HepG2 (cell line): Measurements from ENCODE around the gene SFMBT1. TPM values are rescaled to one million over a fixed set of nuclear protein-coding genes. Genes with fewer than 3 reads are reported as not detected.

Experiments
- ATAC-seq: fragments of 200-7000 bp; cut with Tn5 transposase; 3 replicates; pipeline ENCODE4 v1.9.1; 2020; ENCODE audit warnings: mild to moderate bottlenecking, moderate library complexity
- BruUV-seq: library from RNA; stranded (reverse); fragments of 400-500 nt; replicated peaks from 2 replicates; lab custom pipeline; 2021; lab: Mats Ljungman, UMichigan
- CTCF ChIA-PET: fragments of 300-600 bp; formaldehyde crosslinking; extraction: SDS; loops from one replicate; lab custom pipeline; 2021; ENCODE audit warnings: low total read pairs, inconsistent platforms, low intra/inter-chr PET ratio; lab: Yijun Ruan, JAX
- POLR2A ChIA-PET: fragments of 350-600 bp; sonication (Branson Sonifier 250); formaldehyde crosslinking; loops from one replicate; lab custom pipeline; 2020; ENCODE audit warnings: antibody characterized with exemption, inconsistent platforms; lab: Yijun Ruan, JAX
- DNase-seq: peaks from one replicate; pipeline ENCODE4 v3.0.0-alpha.2; 2015; ENCODE audit warnings: low spot score
- FAIRE-seq: peaks from 3 replicates; lab custom pipeline; 2011; peaks lifted over from hg19 to GRCh38; lab: Jason Lieb, UNC
- H2AFZ ChIP-seq: one replicate; pipeline ENCODE4 v1.6.1; 2011; ENCODE audit warnings: low read length, inconsistent platforms
- H3K27ac ChIP-seq: fragments of 300-600 bp; 3 replicates; pipeline ENCODE4 v1.8.0; 2011; ENCODE audit warnings: mixed run types, mild to moderate bottlenecking, mixed read lengths, low read length, inconsistent platforms; ENCODE audit not compliant: insufficient read depth; ENCODE audit errors: extremely low read length
- H3K27me3 ChIP-seq, 2 experiments: fragments of 200-600 bp in 1 of 2; 2 replicates in 1 of 2; 3 replicates in 1 of 2; pipeline versions ENCODE4 v1.6.0 to v1.8.0; 2011; ENCODE audit warnings: low read length in 2 of 2, mild to moderate bottlenecking in 2 of 2, moderate library complexity in 2 of 2, inconsistent platforms in 1 of 2; ENCODE audit not compliant: insufficient read depth in 2 of 2, control insufficient read depth in 1 of 2
- H3K36me3 ChIP-seq, 2 experiments: fragments of 200-600 bp in 1 of 2; replicated peaks in 1 of 2; 2 replicates in 1 of 2; 3 replicates in 1 of 2; pipeline versions ENCODE4 v1.5.1 to v1.8.0; 2011; ENCODE audit warnings: low read length in 2 of 2, inconsistent platforms in 1 of 2; ENCODE audit not compliant: insufficient read depth in 2 of 2, control insufficient read depth in 1 of 2
- H3K4me1 ChIP-seq: 2 replicates; pipeline ENCODE4 v1.5.1; 2012; ENCODE audit warnings: low read length, inconsistent platforms; ENCODE audit not compliant: insufficient read depth
- H3K4me2 ChIP-seq: 2 replicates; pipeline ENCODE4 v1.6.0; 2011; ENCODE audit warnings: low read depth, low read length, inconsistent platforms
- H3K4me3 ChIP-seq, 3 experiments: fragments of 200-600 bp in 1 of 3; sonication (generic), shearing (Covaris generic) in 1 of 3; replicated peaks in 1 of 3; 2 replicates each; pipeline ENCODE4 v1.5.1; 2011 to 2016; ENCODE audit warnings: low read length in 3 of 3, inconsistent platforms in 2 of 3, low read depth in 2 of 3, mild to moderate bottlenecking in 2 of 3, control low read depth in 1 of 3, mixed read lengths in 1 of 3; ENCODE audit not compliant: insufficient read depth in 1 of 3
- H3K79me2 ChIP-seq: one replicate; pipeline ENCODE4 v1.6.1; 2011; ENCODE audit warnings: low read length, inconsistent platforms; ENCODE audit not compliant: insufficient read depth
- H3K9ac ChIP-seq: 2 replicates; pipeline ENCODE4 v1.6.0; 2011; ENCODE audit warnings: mild to moderate bottlenecking, low read depth, low read length, inconsistent platforms; ENCODE audit not compliant: insufficient read depth
- H3K9me3 ChIP-seq: 2 replicates; pipeline ENCODE4 v1.5.1; 2012; ENCODE audit warnings: mild to moderate bottlenecking, low read length
- H4K20me1 ChIP-seq: 2 replicates; pipeline ENCODE4 v1.6.0; 2011; ENCODE audit warnings: inconsistent platforms, mild to moderate bottlenecking, low read length, moderate library complexity; ENCODE audit not compliant: insufficient read depth
- GLI4 ChIP-seq: sonication (generic); formaldehyde crosslinking; IDR thresholded peaks from 2 replicates; pipeline ENCODE4 v1.5.1; 2020; ENCODE audit warnings: missing genetic modification reagents, mild to moderate bottlenecking, moderate library complexity, borderline replicate concordance
- HNF1B ChIP-seq: sonication (generic); formaldehyde crosslinking; IDR thresholded peaks from 2 replicates; pipeline ENCODE4 v1.5.1; 2020; ENCODE audit warnings: mild to moderate bottlenecking, moderate library complexity, missing genetic modification reagents
- KIAA2018 ChIP-seq: sonication (generic); formaldehyde crosslinking; IDR thresholded peaks from 2 replicates; pipeline ENCODE4 v1.5.0; 2020; ENCODE audit warnings: mild to moderate bottlenecking, missing genetic modification reagents, borderline replicate concordance
- MED13 ChIP-seq: sonication (generic); formaldehyde crosslinking; IDR thresholded peaks from 2 replicates; pipeline ENCODE4 v1.5.0; 2020; ENCODE audit warnings: missing genetic modification reagents
- ZNF234 ChIP-seq: sonication (generic); formaldehyde crosslinking; conservative IDR thresholded peaks from 2 replicates; pipeline ENCODE4 v1.5.1; 2020; ENCODE audit warnings: mild to moderate bottlenecking, missing genetic modification reagents
- ZNF367 ChIP-seq: sonication (generic); formaldehyde crosslinking; IDR thresholded peaks from 2 replicates; pipeline ENCODE4 v1.4.0; 2020; ENCODE audit warnings: missing genetic modification reagents, borderline replicate concordance
- ZNF780A ChIP-seq: sonication (generic); formaldehyde crosslinking; IDR thresholded peaks from 2 replicates; pipeline ENCODE4 v1.8.0; 2022; ENCODE audit warnings: mild to moderate bottlenecking, missing genetic modification reagents, moderate library complexity
- WGBS: methylation state at CpG from one replicate; pipeline ENCODE4 v1.1.6; 2017; ENCODE audit warnings: low lambda C conversion rate; 5-methylcytosine and 5-hydroxymethylcytosine counted together
- in situ Hi-C: cut with HindIII; loops from 2 replicates; pipeline ENCODE4 v1.10.0; 2017; ENCODE audit warnings: low pct_unique_long_range_greater_than_20kb; ENCODE audit not compliant: extremely low pct_ligation_motif_present
- intact Hi-C: fragments of 100-400 bp; cut with micrococcal nuclease; formaldehyde crosslinking; loops from one replicate; pipeline ENCODE4 v1.10.0; 2022; ENCODE audit not compliant: unreplicated experiment
- polyA plus RNA-seq, 8 experiments: library from polyadenylated mRNA; depleted of rRNA in 3 of 8; stranded (reverse) in 7 of 8; unstranded in 1 of 8; fragments of >200 nt; fragmentation: Illumina TruSeq in 4 of 8; extraction: Trizol in 4 of 8; gene quantifications; 2 replicates each; pipeline versions ENCODE4 v1.2.1 to v1.2.3, GENCODE V29; 2011 to 2016; ENCODE audit warnings: low read depth in 4 of 8, missing spikeins in 1 of 8, mixed read lengths in 1 of 8; ENCODE audit not compliant: insufficient read depth in 1 of 8
- total RNA-seq, 5 experiments: library from RNA; depleted of rRNA; stranded (reverse); fragments of >200 nt; fragmentation: Illumina TruSeq; extraction: Trizol; gene quantifications; 2 replicates each; pipeline ENCODE4 v1.2.3, GENCODE V29; 2016; ENCODE audit warnings: low read depth in 1 of 5

SFMBT1 gene
- total and polyA plus RNA-seq, 2 of the 13 experiments (the other 11 are each of a cell fraction or from before 2014, with no cell fraction given) = 3.8 to 12.8 TPM

GRCh38 chr3:52860424-52860768, 185.5 kb downstream of the SFMBT1 start (continued):
- TF ChIP-seq KIAA2018 (CRISPR knock-in tag) (no peak), ZNF780A (CRISPR knock-in tag) (no peak)
- TF ChIP-seq, all 625 proteins: peak for 0

- no peaks in the 10 kb centered on the region for H4K20me1 ChIP-seq
- DNase-seq (no peak), ATAC-seq (no peak), FAIRE-seq (no peak)
- no peaks in the 10 kb centered on the region for H3K36me3 ChIP-seq
- H3K9me3 ChIP-seq = no peaks in the 10 kb centered on the region
- no TSS peak for BruUV-seq
- H3K9ac ChIP-seq = no peak overlapping the region
- H3K27ac ChIP-seq = no peak overlapping the region
- in situ Hi-C loops = loop anchor here (10.0 kb wide), 1 partner anchor 75 kb away; no protein-coding TSS in a partner anchor
- no peaks in the 10 kb centered on the region for H3K4me1 ChIP-seq
- ChIA-PET POLR2A (no interaction called here), CTCF (no interaction called here)
- no peak overlapping the region for H3K4me2 ChIP-seq
- no peak overlapping the region for H3K4me3 ChIP-seq
- intact Hi-C loops = no loop called here
- no peaks in the 10 kb centered on the region for H3K79me2 ChIP-seq
- WGBS = 94% methylated on average over 8 of the region's 8 CpGs
- H3K27me3 ChIP-seq = no peaks in the 10 kb centered on the region
- H2AFZ ChIP-seq = no peak overlapping the region
- no peak for TF ChIP-seq MED13 (CRISPR knock-in tag)
- TF ChIP-seq ZNF367 = no peak
- TF ChIP-seq ZNF234 (CRISPR knock-in tag) = no peak
- TF ChIP-seq GLI4 (CRISPR knock-in tag) = no peak
- no peak for TF ChIP-seq HNF1B (CRISPR knock-in tag)
Measured at GRCh38 chr3:52859686-52860423, 186.0 kb downstream of the SFMBT1 start.
